ENCODE results near the gene PPM1E.

Gene PPM1E

GRCh38 chr17:58722696-58723095 lies 33.0 kb upstream of the PPM1E start:
- TF ChIP-seq EZH2phosphoT487 (IDR thresholded peaks at IDR 0.05; ENCODE audit: low read depth) (no peak), CTCF (IDR thresholded peaks at IDR 0.05; ENCODE audit: low read depth, low read length) (no peak)
- no peak overlapping the region for H3K27ac ChIP-seq (ENCODE audit: low read length)
- no peak overlapping the region for H2AFZ ChIP-seq (ENCODE audit: low read depth, low read length)
- H3K36me3 ChIP-seq (replicated peaks; ENCODE audit: low read depth, low read length), result peaks cover 11% of the 10 kb centered on the region
- H3K9me3 ChIP-seq (ENCODE audit: insufficient read depth, low read length), result no peaks in the 10 kb centered on the region
- H3K79me2 ChIP-seq (ENCODE audit: low read length), result no peaks in the 10 kb centered on the region
- peaks cover 7% of the 10 kb centered on the region for H3K4me1 ChIP-seq (ENCODE audit: low read length)
- no peaks in the 10 kb centered on the region for H3K27me3 ChIP-seq (ENCODE audit: low read depth, low read length)
- no peak overlapping the region for H3K4me2 ChIP-seq (ENCODE audit: low read length)
- no peak overlapping the region for H3K4me3 ChIP-seq (ENCODE audit: low read length)
- no peak overlapping the region for H3K9ac ChIP-seq (ENCODE audit: low read length)
- H4K20me1 ChIP-seq (ENCODE audit: insufficient read depth, low read length), result no peaks in the 10 kb centered on the region

DNA sequence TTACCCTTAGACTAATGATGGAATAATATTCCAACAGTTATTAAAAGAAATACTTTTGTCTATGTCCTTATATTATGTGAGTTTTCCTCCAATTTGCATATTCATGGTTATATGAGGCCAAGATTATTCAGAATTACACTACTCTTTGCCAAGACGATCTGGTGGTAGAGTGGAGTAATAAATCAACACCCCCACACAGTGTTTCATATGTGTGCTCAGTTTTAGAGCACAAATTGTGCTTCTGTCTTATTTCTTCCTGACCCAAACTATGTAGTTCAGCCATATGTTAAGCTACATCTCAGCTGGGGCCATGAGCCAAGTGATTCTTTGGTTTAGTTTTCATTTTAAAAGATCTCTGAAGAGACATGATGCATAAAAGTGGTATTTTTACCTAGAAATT lies 26.9 kb upstream of the PPM1E start:
- Histone ChIP-seq H3K27ac (ENCODE audit: low read length) (no peak overlapping the region), H3K9me3 (ENCODE audit: insufficient read depth, low read length) (no peaks in the 10 kb centered on the region), H3K4me1 (ENCODE audit: low read length) (no peaks in the 10 kb centered on the region), H3K36me3 (replicated peaks; ENCODE audit: low read depth, low read length) (peaks cover 6% of the 10 kb centered on the region), H3K27me3 (ENCODE audit: low read depth, low read length) (no peaks in the 10 kb centered on the region), H3K79me2 (ENCODE audit: low read length) (no peaks in the 10 kb centered on the region), H4K20me1 (ENCODE audit: insufficient read depth, low read length) (no peaks in the 10 kb centered on the region), H3K4me3 (ENCODE audit: low read length) (no peak overlapping the region), H3K9ac (ENCODE audit: low read length) (no peak overlapping the region), H2AFZ (ENCODE audit: low read depth, low read length) (no peak overlapping the region), H3K4me2 (ENCODE audit: low read length) (no peak overlapping the region)
- no peak for TF ChIP-seq EZH2phosphoT487 (IDR thresholded peaks at IDR 0.05; ENCODE audit: low read depth)
- no peak for TF ChIP-seq CTCF (IDR thresholded peaks at IDR 0.05; ENCODE audit: low read depth, low read length)

GRCh38 chr17:58730937-58731336 lies 24.7 kb upstream of the PPM1E start:
- H3K9ac ChIP-seq (ENCODE audit: low read length), result no peak overlapping the region
- H3K4me1 ChIP-seq (ENCODE audit: low read length), result no peaks in the 10 kb centered on the region
- no peaks in the 10 kb centered on the region for H3K9me3 ChIP-seq (ENCODE audit: insufficient read depth, low read length)
- no peak overlapping the region for H3K27ac ChIP-seq (ENCODE audit: low read length)
- H3K4me2 ChIP-seq (ENCODE audit: low read length), result no peak overlapping the region
- TF ChIP-seq EZH2phosphoT487 (IDR thresholded peaks at IDR 0.05; ENCODE audit: low read depth) (no peak), CTCF (IDR thresholded peaks at IDR 0.05; ENCODE audit: low read depth, low read length) (no peak)
- H3K79me2 ChIP-seq (ENCODE audit: low read length), result no peaks in the 10 kb centered on the region
- no peak overlapping the region for H2AFZ ChIP-seq (ENCODE audit: low read depth, low read length)
- no peaks in the 10 kb centered on the region for H4K20me1 ChIP-seq (ENCODE audit: insufficient read depth, low read length)
- H3K4me3 ChIP-seq (ENCODE audit: low read length), result no peak overlapping the region
- peaks cover 6% of the 10 kb centered on the region for H3K36me3 ChIP-seq (replicated peaks; ENCODE audit: low read depth, low read length)
- no peaks in the 10 kb centered on the region for H3K27me3 ChIP-seq (ENCODE audit: low read depth, low read length)

DNA sequence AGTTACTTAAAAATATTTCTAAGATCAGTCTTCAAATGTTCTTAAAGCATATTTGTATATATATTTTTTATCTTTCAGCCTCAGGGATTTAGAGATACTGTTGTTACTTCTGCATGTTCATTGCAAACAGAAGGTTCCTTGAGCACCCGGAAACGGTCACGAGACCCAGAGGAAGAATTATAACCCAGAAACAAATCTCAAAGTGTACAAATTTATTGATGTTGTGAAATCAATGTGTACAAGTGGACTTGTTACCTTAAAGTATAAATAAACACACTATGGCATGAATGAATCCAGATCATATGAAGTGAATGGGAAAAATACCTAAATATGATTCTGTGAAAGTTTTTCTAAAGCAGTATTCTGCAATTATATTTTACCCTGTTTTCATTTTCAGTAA lies 21.6 kb upstream of the PPM1E start:
- Histone ChIP-seq H3K79me2 (ENCODE audit: low read length) (no peaks in the 10 kb centered on the region), H3K4me2 (ENCODE audit: low read length) (no peak overlapping the region), H3K27me3 (ENCODE audit: low read depth, low read length) (no peaks in the 10 kb centered on the region), H3K27ac (ENCODE audit: low read length) (no peak overlapping the region), H3K36me3 (replicated peaks; ENCODE audit: low read depth, low read length) (peaks cover 3% of the 10 kb centered on the region), H2AFZ (ENCODE audit: low read depth, low read length) (no peak overlapping the region), H3K9ac (ENCODE audit: low read length) (no peak overlapping the region), H3K4me1 (ENCODE audit: low read length) (no peaks in the 10 kb centered on the region), H3K4me3 (ENCODE audit: low read length) (no peak overlapping the region), H4K20me1 (ENCODE audit: insufficient read depth, low read length) (no peaks in the 10 kb centered on the region), H3K9me3 (ENCODE audit: insufficient read depth, low read length) (no peaks in the 10 kb centered on the region)
- TF ChIP-seq EZH2phosphoT487 (IDR thresholded peaks at IDR 0.05; ENCODE audit: low read depth) (no peak), CTCF (IDR thresholded peaks at IDR 0.05; ENCODE audit: low read depth, low read length) (no peak)

Measured in OCI-LY3 (cell line).